GM06990 (cell line): Measurements from ENCODE around the gene JARID2.

Source experiments
- DNase-seq: peaks from one replicate; pipeline ENCODE4 v3.0.0-alpha.2; 2011; ENCODE audit not compliant: insufficient read length; ENCODE audit errors: extremely low read depth
- H3K27me3 ChIP-seq: replicated peaks from 2 replicates; pipeline ENCODE4 v1.6.0; 2011; ENCODE audit warnings: low read length; ENCODE audit not compliant: control insufficient read depth, insufficient read depth
- H3K36me3 ChIP-seq: 2 replicates; pipeline ENCODE4 v1.5.1; 2011; ENCODE audit warnings: low read length; ENCODE audit not compliant: control insufficient read depth, insufficient read depth
- H3K4me3 ChIP-seq: replicated peaks from 2 replicates; pipeline ENCODE4 v1.5.1; 2011; ENCODE audit warnings: low read depth, mild to moderate bottlenecking, control low read depth, low read length
- TF ChIP-seq, protein P1 (sequence below): IDR thresholded peaks from 2 replicates; pipeline ENCODE4 v1.5.1; 2011; ENCODE audit warnings: low read length, control low read depth, mild to moderate bottlenecking, inconsistent platforms; ENCODE audit not compliant: insufficient read depth, poor library complexity, severe bottlenecking

JARID2 gene

DNA sequence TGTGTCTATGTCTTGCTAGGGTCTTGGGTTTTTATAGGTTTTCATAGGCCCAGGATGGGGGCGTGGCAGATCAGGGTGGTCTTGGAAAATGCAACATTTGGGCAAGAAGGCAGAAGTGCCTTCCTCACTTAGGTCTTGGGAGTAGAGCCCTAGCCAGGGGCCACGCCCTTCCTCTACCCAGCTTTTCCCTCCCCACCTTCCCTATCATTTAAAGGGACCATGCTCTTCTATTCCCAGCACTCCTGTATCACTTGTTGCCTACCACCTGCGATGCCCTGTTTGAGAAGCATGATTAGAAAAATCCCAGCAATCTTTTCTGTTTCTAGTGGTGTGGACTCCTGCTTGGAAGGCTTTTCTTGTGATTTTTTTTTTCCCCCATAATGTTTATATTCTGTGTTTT, 190.6 kb downstream of the JARID2 start:
- H3K36me3 ChIP-seq, result no peaks in the 10 kb centered on the region
- TF ChIP-seq, protein P1, sequence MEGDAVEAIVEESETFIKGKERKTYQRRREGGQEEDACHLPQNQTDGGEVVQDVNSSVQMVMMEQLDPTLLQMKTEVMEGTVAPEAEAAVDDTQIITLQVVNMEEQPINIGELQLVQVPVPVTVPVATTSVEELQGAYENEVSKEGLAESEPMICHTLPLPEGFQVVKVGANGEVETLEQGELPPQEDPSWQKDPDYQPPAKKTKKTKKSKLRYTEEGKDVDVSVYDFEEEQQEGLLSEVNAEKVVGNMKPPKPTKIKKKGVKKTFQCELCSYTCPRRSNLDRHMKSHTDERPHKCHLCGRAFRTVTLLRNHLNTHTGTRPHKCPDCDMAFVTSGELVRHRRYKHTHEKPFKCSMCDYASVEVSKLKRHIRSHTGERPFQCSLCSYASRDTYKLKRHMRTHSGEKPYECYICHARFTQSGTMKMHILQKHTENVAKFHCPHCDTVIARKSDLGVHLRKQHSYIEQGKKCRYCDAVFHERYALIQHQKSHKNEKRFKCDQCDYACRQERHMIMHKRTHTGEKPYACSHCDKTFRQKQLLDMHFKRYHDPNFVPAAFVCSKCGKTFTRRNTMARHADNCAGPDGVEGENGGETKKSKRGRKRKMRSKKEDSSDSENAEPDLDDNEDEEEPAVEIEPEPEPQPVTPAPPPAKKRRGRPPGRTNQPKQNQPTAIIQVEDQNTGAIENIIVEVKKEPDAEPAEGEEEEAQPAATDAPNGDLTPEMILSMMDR, result no peak
- no peak for DNase-seq
- H3K27me3 ChIP-seq, result no peaks in the 10 kb centered on the region; the same call in 1 of the 2 replicates
- H3K4me3 ChIP-seq, result no peak overlapping the region

DNA sequence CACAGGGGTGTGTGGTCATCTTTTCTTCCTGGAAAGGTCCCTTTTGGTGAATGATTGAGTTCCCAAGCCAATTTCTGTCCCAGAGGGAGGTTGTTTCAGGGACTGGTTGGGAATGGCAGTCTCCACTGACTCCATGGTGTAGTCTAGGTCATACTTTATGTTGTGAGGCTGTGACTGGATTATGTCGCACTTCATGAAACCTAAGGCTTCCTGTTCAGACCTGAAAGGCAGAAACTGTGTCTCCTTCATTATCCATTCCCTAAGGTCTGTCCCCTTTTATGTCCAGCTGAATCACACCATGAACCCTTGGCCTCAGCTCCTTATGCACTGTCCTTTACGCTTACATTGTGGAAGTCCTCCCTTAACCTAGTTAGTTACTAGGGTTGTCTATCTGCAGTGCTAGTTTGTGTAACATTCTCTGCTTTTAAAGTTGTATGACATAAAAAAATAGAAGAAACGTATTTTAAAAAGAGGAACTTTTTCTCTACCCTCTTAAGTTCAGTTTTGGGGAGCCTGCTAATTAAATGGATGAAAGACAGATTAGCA, 191.3 kb downstream of the JARID2 start:
- TF ChIP-seq, protein P1, result no peak
- no peaks in the 10 kb centered on the region; the same call in 1 of the 2 replicates for H3K27me3 ChIP-seq
- no peak for DNase-seq
- H3K36me3 ChIP-seq, result no peaks in the 10 kb centered on the region
- H3K4me3 ChIP-seq, result no peak overlapping the region

- Histone ChIP-seq H3K27me3 (no peaks in the 10 kb centered on the region; the same call in 1 of the 2 replicates), H3K4me3 (no peak overlapping the region), H3K36me3 (no peaks in the 10 kb centered on the region)
- TF ChIP-seq, protein P1, result no peak
- DNase-seq, result no peak
Observed at GRCh38 chr6:15439410-15440025, 193.6 kb downstream of the JARID2 start.

- Histone ChIP-seq H3K27me3 (no peaks in the 10 kb centered on the region; the same call in 1 of the 2 replicates), H3K4me3 (no peak overlapping the region), H3K36me3 (no peaks in the 10 kb centered on the region)
- no peak for DNase-seq
- TF ChIP-seq, protein P1, result no peak
Observed at GRCh38 chr6:15440040-15440439, 194.2 kb downstream of the JARID2 start.

- Histone ChIP-seq H3K27me3 (no peaks in the 10 kb centered on the region; the same call in 1 of the 2 replicates), H3K36me3 (no peaks in the 10 kb centered on the region), H3K4me3 (no peak overlapping the region)
- no peak for DNase-seq
- TF ChIP-seq, protein P1, result peak; percentile 85
Observed at GRCh38 chr6:15441215-15441868, 195.5 kb downstream of the JARID2 start.
